HUES48 (cell line): Measurements from ENCODE around the gene LAPTM5.

ENCODE experiments used
- H3K27ac ChIP-seq: one replicate; pipeline ENCODE4 v1.7.0; 2013; ENCODE audit warnings: low read depth, low read length, inconsistent platforms
- H3K27me3 ChIP-seq: 2 replicates; pipeline ENCODE4 v1.6.1; 2013; ENCODE audit warnings: mild to moderate bottlenecking, low read length; ENCODE audit not compliant: control insufficient read depth, insufficient read depth
- H3K36me3 ChIP-seq: 2 replicates; pipeline ENCODE4 v1.6.1; 2013; ENCODE audit warnings: low read length; ENCODE audit not compliant: control insufficient read depth, insufficient read depth
- H3K4me1 ChIP-seq: 2 replicates; pipeline ENCODE4 v1.6.1; 2013; ENCODE audit warnings: mild to moderate bottlenecking, low read length; ENCODE audit not compliant: control insufficient read depth, insufficient read depth
- H3K4me3 ChIP-seq: 2 replicates; pipeline ENCODE4 v1.5.1; 2013; ENCODE audit warnings: mild to moderate bottlenecking, low read depth, low read length
- H3K9ac ChIP-seq: 2 replicates; pipeline ENCODE4 v1.6.1; 2013; ENCODE audit warnings: mild to moderate bottlenecking, low read depth, low read length, moderate library complexity
- H3K9me3 ChIP-seq: 2 replicates; pipeline ENCODE4 v1.6.1; 2013; ENCODE audit warnings: low read length; ENCODE audit not compliant: control insufficient read depth, insufficient read depth

The LAPTM5 gene

GRCh38 chr1:30759718-30760281, 2.2 kb upstream of the LAPTM5 start:
- Histone ChIP-seq H3K9me3 (no peaks in the 10 kb centered on the region), H3K4me3 (no peak overlapping the region), H3K9ac (no peak overlapping the region), H3K27ac (peak overlapping the region; percentile 14), H3K4me1 (peaks cover 9% of the 10 kb centered on the region), H3K36me3 (no peaks in the 10 kb centered on the region), H3K27me3 (no peaks in the 10 kb centered on the region)

- Histone ChIP-seq H3K9me3 (no peaks in the 10 kb centered on the region), H3K4me3 (no peak overlapping the region), H3K36me3 (no peaks in the 10 kb centered on the region), H3K27ac (no peak overlapping the region), H3K27me3 (no peaks in the 10 kb centered on the region), H3K9ac (no peak overlapping the region), H3K4me1 (peaks cover 9% of the 10 kb centered on the region)
Observed at GRCh38 chr1:30758785-30759380, 1.3 kb upstream of the LAPTM5 start.

- peaks cover 9% of the 10 kb centered on the region for H3K4me1 ChIP-seq
- H3K4me3 ChIP-seq: no peak overlapping the region
- no peaks in the 10 kb centered on the region for H3K9me3 ChIP-seq
- H3K9ac ChIP-seq: no peak overlapping the region
- H3K27me3 ChIP-seq: no peaks in the 10 kb centered on the region
- no peak overlapping the region for H3K27ac ChIP-seq
- no peaks in the 10 kb centered on the region for H3K36me3 ChIP-seq
Observed at GRCh38 chr1:30758121-30758688, 631 bp upstream of the LAPTM5 start.

GRCh38 chr1:30756545-30757351, 826 bp downstream of the LAPTM5 start:
- Histone ChIP-seq H3K36me3 (no peaks in the 10 kb centered on the region), H3K4me1 (peaks cover 9% of the 10 kb centered on the region), H3K9me3 (no peaks in the 10 kb centered on the region), H3K4me3 (no peak overlapping the region), H3K9ac (no peak overlapping the region), H3K27me3 (no peaks in the 10 kb centered on the region), H3K27ac (no peak overlapping the region)

- Histone ChIP-seq H3K36me3 (no peaks in the 10 kb centered on the region), H3K27ac (no peak overlapping the region), H3K9ac (no peak overlapping the region), H3K9me3 (no peaks in the 10 kb centered on the region), H3K4me3 (no peak overlapping the region), H3K27me3 (no peaks in the 10 kb centered on the region), H3K4me1 (peaks cover 9% of the 10 kb centered on the region)
Observed at GRCh38 chr1:30756206-30756544, 1.4 kb downstream of the LAPTM5 start.

- Histone ChIP-seq H3K9ac (no peak overlapping the region), H3K4me3 (no peak overlapping the region), H3K27ac (no peak overlapping the region), H3K27me3 (no peaks in the 10 kb centered on the region), H3K9me3 (no peaks in the 10 kb centered on the region), H3K4me1 (peaks cover 9% of the 10 kb centered on the region), H3K36me3 (no peaks in the 10 kb centered on the region)
Observed at GRCh38 chr1:30755746-30756145, 1.8 kb downstream of the LAPTM5 start.

- Histone ChIP-seq H3K4me1 (peaks cover 7% of the 10 kb centered on the region), H3K36me3 (no peaks in the 10 kb centered on the region), H3K9me3 (no peaks in the 10 kb centered on the region), H3K27me3 (no peaks in the 10 kb centered on the region), H3K4me3 (no peak overlapping the region), H3K9ac (no peak overlapping the region), H3K27ac (no peak overlapping the region)
Observed at GRCh38 chr1:30755334-30755733, 2.2 kb downstream of the LAPTM5 start.

- peaks cover 3% of the 10 kb centered on the region for H3K4me1 ChIP-seq
- H3K27ac ChIP-seq: no peak overlapping the region
- no peak overlapping the region for H3K9ac ChIP-seq
Observed at GRCh38 chr1:30754684-30755171, 2.8 kb downstream of the LAPTM5 start.

GRCh38 chr1:30753660-30754123, 3.9 kb downstream of the LAPTM5 start:
- Histone ChIP-seq H3K36me3 (no peaks in the 10 kb centered on the region), H3K27me3 (no peaks in the 10 kb centered on the region), H3K9me3 (no peaks in the 10 kb centered on the region), H3K9ac (no peak overlapping the region), H3K4me3 (no peak overlapping the region), H3K4me1 (no peaks in the 10 kb centered on the region), H3K27ac (no peak overlapping the region)

More at GRCh38 chr1:30754684-30755171, 2.8 kb downstream of the LAPTM5 start:
- Histone ChIP-seq H3K36me3 (no peaks in the 10 kb centered on the region), H3K27me3 (no peaks in the 10 kb centered on the region), H3K4me3 (no peak overlapping the region), H3K9me3 (no peaks in the 10 kb centered on the region)

GRCh38 chr1:30753118-30753517, 4.5 kb downstream of the LAPTM5 start:
- Histone ChIP-seq H3K27ac (no peak overlapping the region), H3K4me1 (peaks cover 4% of the 10 kb centered on the region; the same call in 1 of the 2 replicates), H3K36me3 (no peaks in the 10 kb centered on the region), H3K4me3 (no peak overlapping the region), H3K9me3 (no peaks in the 10 kb centered on the region), H3K27me3 (no peaks in the 10 kb centered on the region), H3K9ac (no peak overlapping the region)

- H3K9ac ChIP-seq: no peak overlapping the region
- H3K9me3 ChIP-seq: no peaks in the 10 kb centered on the region
- H3K27ac ChIP-seq: no peak overlapping the region
- H3K36me3 ChIP-seq: no peaks in the 10 kb centered on the region
- H3K4me1 ChIP-seq: peaks cover 4% of the 10 kb centered on the region; the same call in 1 of the 2 replicates
- no peaks in the 10 kb centered on the region for H3K27me3 ChIP-seq
- H3K4me3 ChIP-seq: no peak overlapping the region
Observed at GRCh38 chr1:30752651-30752908, 5.0 kb downstream of the LAPTM5 start.
